Measurements from ENCODE around the gene BBS1.

BBS1 gene

DNA sequence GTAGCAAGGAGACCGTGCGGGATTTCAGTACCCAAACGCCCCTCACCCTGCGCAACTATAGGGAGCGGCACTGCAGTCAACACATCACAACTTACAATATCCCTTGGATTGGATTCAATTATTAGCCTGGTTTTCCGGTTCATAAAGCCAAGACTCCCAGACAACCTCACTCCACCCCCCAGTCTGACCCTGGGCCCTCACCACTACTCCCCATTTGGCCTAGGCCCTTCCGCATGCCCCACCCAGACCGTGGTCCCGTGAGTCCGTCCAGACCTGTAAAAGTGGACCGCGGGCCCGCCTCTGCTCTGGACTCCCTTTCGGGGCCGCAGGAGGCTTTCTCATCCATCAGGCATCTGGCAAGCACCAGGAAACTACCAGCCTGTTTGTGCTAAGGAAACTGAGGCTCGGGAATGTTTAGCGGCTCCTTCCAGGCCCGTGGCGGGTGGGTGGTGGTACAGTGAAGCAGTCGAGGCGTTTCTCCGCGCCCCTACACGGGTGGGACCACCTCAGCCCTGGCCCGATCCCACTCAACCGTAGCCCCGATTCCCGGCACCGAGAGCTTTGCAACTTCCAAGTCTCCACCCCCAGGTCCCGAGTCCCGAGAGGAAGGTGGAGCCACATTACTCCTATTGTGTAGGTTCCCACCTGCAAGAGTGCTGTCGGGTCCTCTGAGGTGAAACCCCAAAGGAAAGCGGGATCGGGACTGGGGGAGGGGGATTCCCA is 30.9 kb upstream of the BBS1 start:
- POLR2A ChIA-PET: interaction anchor here (1.0 to 3.6 kb wide), 16 partner anchors 11 to 376 kb away, joined by 3 to 64 read pairs (median 5); partner anchors contain the start of genes ACTN3, BBS1, MRPL11 and PELI3
- CTCF ChIA-PET: interaction anchor here (0.6 to 2.6 kb wide), 10 partner anchors 10 to 230 kb away, joined by 3 to 20 read pairs (median 4); partner anchors contain the start of genes MRPL11 and RBM4B
- Histone ChIP-seq H3K36me3 (ENCODE audit: control insufficient read depth in 2 of 2, insufficient read depth in 1 of 2, low read length in 2 of 2) (peaks cover 0 to 27% of the 10 kb centered on the region in 2 experiments; a peak in 2 of 3 replicates), H3K4me3 (ENCODE audit: low read depth, low read length) (peak overlapping the region; percentile 73), H3K27ac (ENCODE audit: extremely low read depth, low read depth, low read length) (peak overlapping the region; percentile 77), H3K4me1 (ENCODE audit: control insufficient read depth, insufficient read depth, low read length) (no peaks in the 10 kb centered on the region), H3K9me3 (ENCODE audit: control insufficient read depth, insufficient read depth, low read depth, low read length) (no peaks in the 10 kb centered on the region)
- TF ChIP-seq ZNF843 (tag by site-specific recombination; IDR thresholded peaks at IDR 0.05) (no peak), ZNF692 (tag by site-specific recombination; IDR thresholded peaks at IDR 0.05) (no peak), ZFP69B (tag by site-specific recombination; IDR thresholded peaks at IDR 0.05) (peak; percentile 57), GLI4 (tag by site-specific recombination; IDR thresholded peaks at IDR 0.05) (no peak), SCRT2 (tag by site-specific recombination; IDR thresholded peaks at IDR 0.05) (peak; percentile 83; the same call in 1 of the 2 replicates), ZFHX2 (tag by site-specific recombination; conservative IDR thresholded peaks at IDR 0.05) (0 out of 2 replicates have a peak, but pooled peaks have one; percentile 19), ZNF654 (tag by site-specific recombination; IDR thresholded peaks at IDR 0.05; ENCODE audit: low read depth) (no peak), ZNF10 (tag by site-specific recombination; IDR thresholded peaks at IDR 0.05) (no peak), ZBTB8A (tag by site-specific recombination; IDR thresholded peaks at IDR 0.05) (no peak), PBX3 (CRISPR knock-in tag; IDR thresholded peaks at IDR 0.05) (no peak), ZNF660 (tag by site-specific recombination; IDR thresholded peaks at IDR 0.05) (no peak), TCF7L2 (IDR thresholded peaks at IDR 0.05; ENCODE audit: borderline replicate concordance, low read depth, low read length) (no peak), ZNF776 (tag by site-specific recombination; IDR thresholded peaks at IDR 0.05; ENCODE audit: borderline replicate concordance) (no peak), REST (tag by site-specific recombination; IDR thresholded peaks at IDR 0.05) (no peak), ZBTB20 (tag by site-specific recombination; IDR thresholded peaks at IDR 0.05) (peak; percentile 83), ZNF629 (tag by site-specific recombination; IDR thresholded peaks at IDR 0.05) (no peak), ELK4 (IDR thresholded peaks at IDR 0.05; ENCODE audit: borderline replicate concordance, low read depth, low read length) (no peak), ZNF521 (tag by site-specific recombination; IDR thresholded peaks at IDR 0.05) (no peak), KLF10 (tag by site-specific recombination; IDR thresholded peaks at IDR 0.05) (no peak), ZNF335 (tag by site-specific recombination; conservative IDR thresholded peaks at IDR 0.05) (peak; percentile 6; the same call in 1 of the 2 replicates), ZNF302 (tag by site-specific recombination; IDR thresholded peaks at IDR 0.05; ENCODE audit: low read depth) (no peak), SCRT1 (tag by site-specific recombination; IDR thresholded peaks at IDR 0.05; ENCODE audit: borderline replicate concordance) (peak; percentile 50; the same call in 1 of the 2 replicates), GLIS1 (tag by site-specific recombination; IDR thresholded peaks at IDR 0.05) (no peak), KLF9 (tag by site-specific recombination; IDR thresholded peaks at IDR 0.05; ENCODE audit: low read depth) (no peak), ZNF548 (tag by site-specific recombination; IDR thresholded peaks at IDR 0.05) (no peak), ZNF707 (tag by site-specific recombination; IDR thresholded peaks at IDR 0.05) (no peak), ZNF239 (tag by site-specific recombination; IDR thresholded peaks at IDR 0.05) (no peak), ZNF140 (tag by site-specific recombination; IDR thresholded peaks at IDR 0.05) (no peak), ZNF549 (tag by site-specific recombination; IDR thresholded peaks at IDR 0.05) (no peak)

All from HEK293 (cell line).